MV-4-11 (cell line): ENCODE results near the gene WDR70.
"Not testable (repeated sequence)": the region's sequence is repeated elsewhere in the genome, so short reads cannot be mapped to it uniquely, and the experiment has no call there.

Experiments used
- DNase-seq: peaks from one replicate; lab custom pipeline; 2025; lab: John Stamatoyannopoulos, UW

The WDR70 gene

DNA sequence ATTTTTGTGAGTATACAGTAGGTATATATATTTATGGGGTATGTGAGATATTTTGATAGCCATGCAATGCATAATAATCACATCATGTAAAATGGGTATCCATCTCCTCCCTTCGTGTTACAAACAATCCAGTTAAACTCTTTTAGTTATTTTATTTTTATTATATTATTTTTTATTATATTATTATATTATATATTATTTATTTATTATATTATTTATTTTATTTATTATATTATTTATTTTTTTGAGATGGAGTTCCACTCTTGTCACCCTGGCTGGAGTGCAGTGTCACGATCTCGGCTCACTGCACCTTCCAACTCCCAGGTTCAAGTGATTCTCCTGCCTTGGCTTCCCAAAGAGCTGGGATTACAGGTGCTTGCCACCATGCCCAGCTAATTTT lies 138.6 kb downstream of the WDR70 start:
- DNase-seq, result no peak

DNA sequence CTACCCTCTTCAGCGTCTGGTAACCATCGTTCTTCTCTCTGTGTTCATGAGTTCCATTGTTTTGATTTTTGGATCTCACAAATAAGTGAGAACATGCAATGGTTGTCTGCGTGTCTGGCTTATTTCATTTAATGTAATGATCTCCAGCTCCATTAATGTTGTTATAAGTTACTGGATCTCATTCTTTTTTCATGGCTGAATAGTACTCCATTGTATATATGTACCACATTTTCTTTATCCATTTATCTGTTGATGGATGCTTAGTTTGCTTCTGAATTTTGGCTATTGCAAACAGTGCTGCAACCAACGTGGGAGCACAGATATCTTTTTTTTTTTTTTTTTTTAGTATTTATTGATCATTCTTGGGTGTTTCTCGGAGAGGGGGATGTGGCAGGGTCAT lies 139.2 kb downstream of the WDR70 start:
- DNase-seq, result not testable (repeated sequence)

- DNase-seq, result no peak
These were observed 140.2 kb downstream of the WDR70 start for GRCh38 chr5:37519304-37519703.

GRCh38 chr5:37519807-37520206 lies 140.7 kb downstream of the WDR70 start:
- DNase-seq, result no peak

GRCh38 chr5:37520811-37521210 lies 141.7 kb downstream of the WDR70 start:
- DNase-seq, result no peak

DNA sequence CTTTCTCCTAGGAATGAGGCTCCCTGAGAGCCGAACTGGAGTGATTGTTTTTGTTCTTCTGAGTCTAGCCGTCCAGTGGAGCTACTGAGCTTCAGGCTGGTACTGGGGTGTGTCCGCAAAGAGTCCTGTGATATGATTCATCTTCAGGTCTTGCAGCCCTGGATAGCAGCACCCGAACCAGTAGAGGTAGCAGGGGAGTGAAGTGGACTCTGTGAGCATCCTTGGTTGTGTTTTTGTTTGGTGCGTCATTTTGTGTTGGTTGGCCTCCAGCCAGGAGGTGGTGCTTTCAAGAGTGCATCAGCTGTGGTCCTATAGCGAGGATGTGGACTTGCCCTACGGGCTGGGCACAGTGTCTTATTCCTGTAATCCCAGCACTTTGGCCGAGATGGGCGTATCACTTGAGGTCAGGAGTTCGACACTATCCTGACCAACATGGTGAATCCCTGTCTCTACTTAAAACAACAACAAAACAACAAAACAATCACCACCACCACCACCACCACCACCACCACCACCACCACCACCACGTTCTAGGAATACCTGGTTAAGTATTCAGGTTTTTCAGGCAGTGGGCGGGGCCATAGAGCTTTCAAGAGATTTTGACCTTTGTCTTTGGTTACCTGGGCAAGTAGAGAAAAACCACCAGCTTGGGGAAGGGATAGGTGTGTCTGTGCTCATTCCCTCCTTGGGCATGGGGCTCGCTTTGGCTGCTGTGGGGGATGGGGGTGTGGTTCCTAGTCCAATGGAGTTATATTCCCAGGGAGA lies 154.0 kb downstream of the WDR70 start:
- no peak for DNase-seq

GRCh38 chr5:37533851-37534250 lies 154.7 kb downstream of the WDR70 start:
- DNase-seq, result no peak

DNA sequence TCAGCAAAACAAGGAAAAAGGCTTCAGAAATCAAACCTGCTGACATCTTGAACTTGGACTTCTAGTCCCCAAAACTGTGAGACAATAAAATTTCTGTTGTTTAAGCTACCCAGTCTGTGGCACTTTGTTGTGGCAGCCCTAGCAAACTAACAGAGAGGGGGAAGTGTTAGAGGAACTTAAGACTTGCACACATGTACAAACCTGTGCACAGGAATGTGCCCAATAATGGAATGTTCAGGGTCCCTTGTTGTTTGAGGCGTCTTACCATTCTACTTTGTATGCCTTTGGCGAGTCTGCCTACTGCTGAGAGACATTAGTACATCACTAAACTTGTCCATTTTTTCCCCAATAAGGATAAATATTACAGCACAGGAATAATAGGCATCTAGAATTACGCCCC lies 160.3 kb downstream of the WDR70 start:
- DNase-seq, result no peak

GRCh38 chr5:37543216-37543615 lies 164.1 kb downstream of the WDR70 start:
- DNase-seq, result no peak

DNA sequence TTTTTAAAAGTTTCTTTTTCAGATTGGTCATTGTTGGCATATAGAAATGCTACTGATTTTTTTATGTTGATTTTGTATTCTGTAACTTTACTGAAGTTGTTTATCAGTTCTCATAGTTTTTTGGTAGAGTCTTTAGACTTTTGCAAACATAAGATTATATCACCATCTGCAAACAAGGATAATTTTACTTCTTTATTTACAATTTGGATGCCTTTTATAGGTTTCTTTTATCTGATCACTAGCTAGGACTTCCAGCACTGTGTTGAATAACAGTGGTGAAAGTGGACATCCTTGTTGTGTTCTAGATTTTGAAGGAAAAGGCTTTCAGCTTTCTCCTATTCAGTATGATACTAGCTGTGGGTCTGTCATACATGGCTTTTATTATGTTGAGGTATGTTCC lies 170.3 kb downstream of the WDR70 start:
- no peak for DNase-seq

DNA sequence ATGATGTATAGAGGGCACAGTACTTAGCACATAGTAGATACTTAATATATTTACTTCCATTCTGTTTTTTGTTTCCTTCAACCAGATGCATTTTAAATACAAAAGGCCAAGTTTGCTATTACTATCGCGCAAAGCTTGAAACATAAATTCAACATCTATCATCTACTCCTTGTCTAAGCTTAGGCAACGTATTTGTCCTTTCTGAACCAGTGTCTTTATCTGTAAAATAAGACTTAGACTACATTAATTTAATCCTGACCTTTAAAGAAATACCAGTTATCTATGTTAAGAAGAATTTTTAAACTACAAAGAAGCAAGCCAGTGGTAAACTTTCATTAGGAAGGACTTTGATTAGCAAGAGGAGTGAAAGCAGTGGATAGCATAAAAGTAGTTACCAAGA lies 173.0 kb downstream of the WDR70 start:
- no peak for DNase-seq

DNA sequence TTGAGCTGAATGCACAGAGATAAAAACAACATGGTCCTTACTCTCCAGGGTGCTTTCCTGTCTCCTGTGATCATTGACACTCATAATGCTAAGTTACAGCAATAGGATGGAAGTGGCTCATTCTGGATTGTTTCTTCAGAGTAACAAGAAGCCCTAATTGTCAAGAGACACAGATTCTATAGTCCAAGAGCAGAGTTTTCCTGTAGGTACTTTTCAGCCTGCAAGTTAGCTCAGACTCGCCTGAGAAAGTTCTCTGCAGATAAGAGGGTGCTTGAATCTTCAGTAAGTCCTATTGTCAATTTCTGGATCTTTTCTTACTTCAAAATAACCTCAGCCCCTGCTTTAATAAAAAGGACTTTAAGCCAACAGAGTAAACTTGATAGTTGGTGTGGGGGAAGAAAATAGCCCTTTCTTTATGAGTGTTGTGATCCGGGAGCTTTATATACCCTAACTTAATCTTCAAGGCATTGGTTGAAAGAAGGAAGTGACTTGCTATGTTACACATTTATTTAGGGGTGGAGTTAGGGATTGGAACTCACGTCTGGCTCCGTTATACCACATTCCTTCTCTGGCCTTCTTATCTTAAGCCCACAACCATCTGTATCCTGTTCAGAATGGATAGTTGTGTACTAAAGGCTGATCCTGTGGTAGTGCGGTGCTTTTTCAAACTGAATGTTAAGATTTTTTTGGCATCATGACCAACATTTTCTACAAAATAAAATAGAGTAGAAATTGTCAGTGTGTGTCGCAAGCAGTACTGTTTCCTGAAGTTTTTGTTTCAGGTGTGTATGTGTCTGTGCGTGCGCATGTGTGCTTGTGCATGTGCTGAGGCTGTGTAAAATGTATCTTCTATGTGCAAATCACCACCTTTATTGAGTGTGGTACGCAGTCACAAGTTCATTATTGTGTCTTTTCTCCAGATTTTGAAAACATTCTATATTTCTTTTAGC lies 173.9 kb downstream of the WDR70 start:
- DNase-seq, result peak; percentile 96

- DNase-seq, result peak; percentile 1
These were observed 174.7 kb downstream of the WDR70 start for GRCh38 chr5:37553720-37554404.

DNA sequence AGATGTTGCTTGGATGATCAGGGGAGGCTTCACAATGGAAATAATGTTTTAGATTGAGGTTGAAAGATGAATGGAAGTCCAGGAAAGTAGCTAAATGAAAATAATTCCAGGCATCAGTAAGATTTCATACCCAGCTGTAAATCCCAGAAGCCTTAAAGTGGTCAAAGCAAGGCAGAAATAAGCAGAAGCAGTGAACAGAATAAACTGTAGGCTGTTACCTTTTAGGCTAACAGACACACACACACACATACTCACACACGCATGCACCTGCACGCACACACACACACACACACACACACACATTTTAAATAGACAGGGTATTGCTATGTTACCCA lies 175.3 kb downstream of the WDR70 start:
- DNase-seq, result no peak

- peak; percentile 28 for DNase-seq
These were observed 175.8 kb downstream of the WDR70 start for GRCh38 chr5:37554938-37555337.

- peak; percentile 2 for DNase-seq
These were observed 178.7 kb downstream of the WDR70 start for GRCh38 chr5:37557734-37558293.

GRCh38 chr5:37565062-37565670 lies 186.0 kb downstream of the WDR70 start:
- DNase-seq, result no peak

- DNase-seq, result no peak
These were observed 188.4 kb downstream of the WDR70 start for GRCh38 chr5:37567566-37567965.

- no peak for DNase-seq
These were observed 189.1 kb downstream of the WDR70 start for GRCh38 chr5:37568018-37568753.

DNA sequence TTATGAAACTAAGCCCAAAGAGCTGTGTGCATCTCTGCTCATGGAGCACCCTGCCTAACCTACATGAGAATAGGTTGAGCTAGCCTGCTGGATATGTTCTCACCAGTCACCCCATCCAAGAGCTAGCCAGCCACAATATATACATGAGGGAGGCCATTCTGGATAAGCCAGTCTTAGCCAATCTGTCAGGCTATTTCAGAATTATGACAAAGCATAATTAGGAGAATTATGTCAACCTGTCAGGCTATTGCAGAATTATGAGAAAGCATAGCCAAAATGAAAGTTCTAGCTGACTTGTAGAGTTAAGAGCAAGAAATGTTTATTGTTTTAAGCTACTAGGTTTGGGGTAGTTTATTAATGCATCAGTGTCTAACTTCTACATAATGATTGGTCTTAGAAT lies 189.8 kb downstream of the WDR70 start:
- peak; percentile 5 for DNase-seq

- peak; percentile 36 for DNase-seq
These were observed 190.3 kb downstream of the WDR70 start for GRCh38 chr5:37569466-37569865.
